Measurements from ENCODE around the gene ECI1. TPM values are rescaled to one million over a fixed set of nuclear protein-coding genes. Genes with fewer than 3 reads are reported as not detected.

The ECI1 gene
- total and polyA plus RNA-seq, 2 of the 13 experiments (the other 11 are each of a cell fraction or from before 2014, with no cell fraction given): 82.0 to 102 TPM

- TF ChIP-seq DNMT1 (CRISPR knock-in tag; IDR thresholded peaks at IDR 0.05): no peak
Observed at GRCh38 chr16:2280461-2280860, 29.1 kb upstream of the ECI1 start (continued).

GRCh38 chr16:2278956-2279800, 27.8 kb upstream of the ECI1 start:
- H3K9ac ChIP-seq (ENCODE audit: insufficient read depth, low read depth, low read length): no peak overlapping the region
- no peaks in the 10 kb centered on the region for H3K9me3 ChIP-seq (ENCODE audit: low read length)
- no peaks in the 10 kb centered on the region for H4K20me1 ChIP-seq (ENCODE audit: insufficient read depth, low read length)
- POLR2A ChIA-PET: interaction anchor here (1.5 kb wide), 1 partner anchor 27 kb away, joined by 4 read pairs; the partner anchor contains the start of gene ECI1
- intact Hi-C loops (cut with micrococcal nuclease; ENCODE audit: unreplicated experiment): no loop called here
- no TSS peak for BruUV-seq (replicated peaks)
- DNase-seq (ENCODE audit: low spot score): no peak
- FAIRE-seq: no peak
- CTCF ChIA-PET (ENCODE audit: low intra/inter-chr PET ratio, low total read pairs): no interaction called here
- no peaks in the 10 kb centered on the region for H3K36me3 ChIP-seq (replicated peaks in 1 of 2; ENCODE audit: control insufficient read depth in 1 of 2, insufficient read depth in 2 of 2, low read length in 2 of 2)
- TF ChIP-seq MED13 (CRISPR knock-in tag; IDR thresholded peaks at IDR 0.05) (no peak), ZNF33B (CRISPR knock-in tag; IDR thresholded peaks at IDR 0.05) (no peak), KAT8 (CRISPR knock-in tag; IDR thresholded peaks at IDR 0.05) (no peak), HNF1A (IDR thresholded peaks at IDR 0.05; ENCODE audit: low read depth) (no peak), HNF1A (CRISPR knock-in tag; IDR thresholded peaks at IDR 0.05; ENCODE audit: borderline replicate concordance) (no peak), ZSCAN20 (CRISPR knock-in tag; IDR thresholded peaks at IDR 0.05; ENCODE audit: borderline replicate concordance) (no peak), DNMT3B (CRISPR knock-in tag; conservative IDR thresholded peaks at IDR 0.05) (no peak), IRX3 (CRISPR knock-in tag; IDR thresholded peaks at IDR 0.05; ENCODE audit: borderline replicate concordance, low read depth) (no peak), TCF7L2 (IDR thresholded peaks at IDR 0.05; ENCODE audit: low read depth, low read length) (no peak), HNF4G (IDR thresholded peaks at IDR 0.05; ENCODE audit: borderline replicate concordance, low read depth, low read length) (no peak), HNF4G (CRISPR knock-in tag; IDR thresholded peaks at IDR 0.05; ENCODE audit: borderline replicate concordance, low read depth) (no peak), ZNF138 (CRISPR knock-in tag; IDR thresholded peaks at IDR 0.05; ENCODE audit: low read depth) (no peak)
- ATAC-seq: no peak
- H3K4me2 ChIP-seq (ENCODE audit: low read depth, low read length): no peak overlapping the region
- H3K27ac ChIP-seq (ENCODE audit: extremely low read length, insufficient read depth, low read length): no peak overlapping the region
- in situ Hi-C loops (cut with HindIII; ENCODE audit: extremely low pct_ligation_motif_present, low pct_unique_long_range_greater_than_20kb): no loop called here
- H3K4me1 ChIP-seq (ENCODE audit: insufficient read depth, low read length): peaks cover 27% of the 10 kb centered on the region; the same call in 1 of the 2 replicates
- H3K4me3 ChIP-seq (replicated peaks in 1 of 3; ENCODE audit: insufficient read depth in 1 of 3, low read depth in 2 of 3, low read length in 3 of 3): no peak overlapping the region
- H2AFZ ChIP-seq (ENCODE audit: low read length): no peak overlapping the region
- peaks cover 31 to 78% of the 10 kb centered on the region in 2 experiments for H3K27me3 ChIP-seq (ENCODE audit: control insufficient read depth in 1 of 2, insufficient read depth in 2 of 2, low read length in 2 of 2)
- no peaks in the 10 kb centered on the region for H3K79me2 ChIP-seq (ENCODE audit: insufficient read depth, low read length)
- 52% methylated on average over 9 of the region's 26 CpGs for WGBS (ENCODE audit: low lambda C conversion rate)

All from HepG2 (cell line).